Neural cell (in vitro differentiated cells): ENCODE results near the gene POLR2L.

ENCODE experiments used
- EP300 ChIP-seq: fragments of 450-650 bp; conservative IDR thresholded peaks from 2 replicates; pipeline ENCODE4 v1.6.1; 2014; ENCODE audit warnings: antibody characterized with exemption, mild to moderate bottlenecking, moderate library complexity; ENCODE audit not compliant: poor library complexity, severe bottlenecking
- EZH2 ChIP-seq: fragments of 200-600, 300-800 bp; shearing (Covaris generic), sonication (generic); IDR thresholded peaks from 2 replicates; pipeline ENCODE4 v1.6.1; 2014; ENCODE audit warnings: antibody characterized with exemption, low read length, borderline replicate concordance, mild to moderate bottlenecking; ENCODE audit not compliant: insufficient read depth, poor library complexity, severe bottlenecking
- MXI1 ChIP-seq: fragments of 450-650 bp; conservative IDR thresholded peaks from 2 replicates; pipeline ENCODE4 v1.6.1; 2014; ENCODE audit warnings: antibody characterized with exemption, mild to moderate bottlenecking; ENCODE audit not compliant: poor library complexity, severe bottlenecking
- POLR2AphosphoS5 ChIP-seq: IDR thresholded peaks from 2 replicates; pipeline ENCODE4 v1.6.1; 2012
- RAD21 ChIP-seq: fragments of 450-650 bp; conservative IDR thresholded peaks from 2 replicates; pipeline ENCODE4 v1.6.1; 2014; ENCODE audit warnings: antibody characterized with exemption, mild to moderate bottlenecking, moderate library complexity
- TAF1 ChIP-seq: IDR thresholded peaks from 2 replicates; pipeline ENCODE4 v1.6.1; 2012; ENCODE audit warnings: low read depth
- TF ChIP-seq, protein P1 (sequence below): fragments of 450-650 bp; IDR thresholded peaks from 2 replicates; pipeline ENCODE4 v1.5.1; 2014; ENCODE audit warnings: antibody characterized with exemption, mild to moderate bottlenecking, moderate library complexity; ENCODE audit not compliant: poor library complexity, severe bottlenecking
- TF ChIP-seq, protein P2 (sequence below): IDR thresholded peaks from 2 replicates; pipeline ENCODE4 v1.6.1; 2012; ENCODE audit warnings: borderline replicate concordance

DNA sequence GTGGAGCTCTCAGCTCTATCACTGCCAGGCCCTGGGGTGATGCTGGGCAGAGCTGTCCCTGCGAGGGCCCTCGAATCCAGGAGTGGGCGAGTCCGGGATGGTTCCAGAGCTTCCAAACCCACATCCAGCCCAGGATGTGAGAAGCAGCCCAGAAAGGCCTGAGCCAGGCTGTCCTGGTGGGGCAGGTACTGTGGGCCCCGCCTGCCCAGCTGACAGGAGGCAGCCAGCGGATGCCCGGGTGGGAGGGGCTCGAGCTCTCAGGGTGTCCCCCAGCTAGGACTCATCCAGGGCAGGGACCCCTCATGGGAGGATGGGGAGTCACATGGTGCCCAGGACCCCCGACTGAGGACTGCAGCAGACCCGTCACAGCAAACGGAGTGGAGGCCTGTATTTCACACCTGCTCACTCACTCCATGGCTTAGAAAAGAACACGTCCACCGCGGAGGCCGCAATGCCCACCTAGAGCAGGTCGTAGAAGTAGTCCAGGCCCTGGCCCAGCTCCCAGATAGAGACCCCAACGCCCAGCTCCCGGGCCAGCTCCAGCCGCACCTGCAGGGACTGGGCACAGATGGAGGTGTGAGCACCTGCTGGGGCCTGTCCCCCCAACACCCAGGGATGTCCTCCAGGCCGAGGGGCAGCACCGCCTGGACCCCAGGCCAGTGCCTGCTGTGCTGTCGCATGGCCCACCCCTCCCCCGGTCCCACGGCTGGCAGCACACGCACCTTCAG, 27.2 kb upstream of the POLR2L start:
- TF ChIP-seq, protein P1, sequence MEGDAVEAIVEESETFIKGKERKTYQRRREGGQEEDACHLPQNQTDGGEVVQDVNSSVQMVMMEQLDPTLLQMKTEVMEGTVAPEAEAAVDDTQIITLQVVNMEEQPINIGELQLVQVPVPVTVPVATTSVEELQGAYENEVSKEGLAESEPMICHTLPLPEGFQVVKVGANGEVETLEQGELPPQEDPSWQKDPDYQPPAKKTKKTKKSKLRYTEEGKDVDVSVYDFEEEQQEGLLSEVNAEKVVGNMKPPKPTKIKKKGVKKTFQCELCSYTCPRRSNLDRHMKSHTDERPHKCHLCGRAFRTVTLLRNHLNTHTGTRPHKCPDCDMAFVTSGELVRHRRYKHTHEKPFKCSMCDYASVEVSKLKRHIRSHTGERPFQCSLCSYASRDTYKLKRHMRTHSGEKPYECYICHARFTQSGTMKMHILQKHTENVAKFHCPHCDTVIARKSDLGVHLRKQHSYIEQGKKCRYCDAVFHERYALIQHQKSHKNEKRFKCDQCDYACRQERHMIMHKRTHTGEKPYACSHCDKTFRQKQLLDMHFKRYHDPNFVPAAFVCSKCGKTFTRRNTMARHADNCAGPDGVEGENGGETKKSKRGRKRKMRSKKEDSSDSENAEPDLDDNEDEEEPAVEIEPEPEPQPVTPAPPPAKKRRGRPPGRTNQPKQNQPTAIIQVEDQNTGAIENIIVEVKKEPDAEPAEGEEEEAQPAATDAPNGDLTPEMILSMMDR: no peak
- no peak for TF ChIP-seq EZH2
- TF ChIP-seq RAD21: no peak
- no peak for TF ChIP-seq POLR2AphosphoS5
- no peak for TF ChIP-seq EP300
- no peak for TF ChIP-seq MXI1
- TF ChIP-seq TAF1: no peak
- TF ChIP-seq, protein P2, sequence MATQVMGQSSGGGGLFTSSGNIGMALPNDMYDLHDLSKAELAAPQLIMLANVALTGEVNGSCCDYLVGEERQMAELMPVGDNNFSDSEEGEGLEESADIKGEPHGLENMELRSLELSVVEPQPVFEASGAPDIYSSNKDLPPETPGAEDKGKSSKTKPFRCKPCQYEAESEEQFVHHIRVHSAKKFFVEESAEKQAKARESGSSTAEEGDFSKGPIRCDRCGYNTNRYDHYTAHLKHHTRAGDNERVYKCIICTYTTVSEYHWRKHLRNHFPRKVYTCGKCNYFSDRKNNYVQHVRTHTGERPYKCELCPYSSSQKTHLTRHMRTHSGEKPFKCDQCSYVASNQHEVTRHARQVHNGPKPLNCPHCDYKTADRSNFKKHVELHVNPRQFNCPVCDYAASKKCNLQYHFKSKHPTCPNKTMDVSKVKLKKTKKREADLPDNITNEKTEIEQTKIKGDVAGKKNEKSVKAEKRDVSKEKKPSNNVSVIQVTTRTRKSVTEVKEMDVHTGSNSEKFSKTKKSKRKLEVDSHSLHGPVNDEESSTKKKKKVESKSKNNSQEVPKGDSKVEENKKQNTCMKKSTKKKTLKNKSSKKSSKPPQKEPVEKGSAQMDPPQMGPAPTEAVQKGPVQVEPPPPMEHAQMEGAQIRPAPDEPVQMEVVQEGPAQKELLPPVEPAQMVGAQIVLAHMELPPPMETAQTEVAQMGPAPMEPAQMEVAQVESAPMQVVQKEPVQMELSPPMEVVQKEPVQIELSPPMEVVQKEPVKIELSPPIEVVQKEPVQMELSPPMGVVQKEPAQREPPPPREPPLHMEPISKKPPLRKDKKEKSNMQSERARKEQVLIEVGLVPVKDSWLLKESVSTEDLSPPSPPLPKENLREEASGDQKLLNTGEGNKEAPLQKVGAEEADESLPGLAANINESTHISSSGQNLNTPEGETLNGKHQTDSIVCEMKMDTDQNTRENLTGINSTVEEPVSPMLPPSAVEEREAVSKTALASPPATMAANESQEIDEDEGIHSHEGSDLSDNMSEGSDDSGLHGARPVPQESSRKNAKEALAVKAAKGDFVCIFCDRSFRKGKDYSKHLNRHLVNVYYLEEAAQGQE: no peak
